Embryonic facial prominence (tissue), 1 donor: ENCODE results near the gene KCNK5.

Experiments
- DNase-seq: peaks from one replicate; pipeline ENCODE4 v3.0.0-alpha.2; 2016; ENCODE audit errors: extremely low spot score

The KCNK5 gene

GRCh38 chr6:39240155-39240757, 11.0 kb upstream of the KCNK5 start:
- DNase-seq, result no peak

- no peak for DNase-seq
Measured at GRCh38 chr6:39239527-39240154, 10.4 kb upstream of the KCNK5 start.

DNA sequence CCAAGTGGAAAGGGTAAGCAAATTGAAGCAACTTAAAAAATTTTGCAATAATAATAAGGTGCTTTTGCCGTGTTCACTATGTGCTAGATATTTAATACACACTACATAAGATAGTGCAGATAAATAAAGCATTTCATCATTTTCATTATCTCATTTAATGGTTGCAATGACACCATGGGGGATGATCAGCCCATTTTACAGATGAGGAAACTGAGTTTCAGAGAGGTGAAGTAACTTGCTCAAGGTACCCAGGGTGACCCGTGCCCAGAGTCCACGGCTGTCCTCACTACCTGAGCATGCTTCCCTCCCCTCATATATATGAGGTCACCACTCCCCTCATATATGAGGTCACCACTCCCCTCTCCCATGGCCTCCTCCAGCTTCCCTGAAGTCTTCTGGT, 7.5 kb upstream of the KCNK5 start:
- DNase-seq, result no peak

DNA sequence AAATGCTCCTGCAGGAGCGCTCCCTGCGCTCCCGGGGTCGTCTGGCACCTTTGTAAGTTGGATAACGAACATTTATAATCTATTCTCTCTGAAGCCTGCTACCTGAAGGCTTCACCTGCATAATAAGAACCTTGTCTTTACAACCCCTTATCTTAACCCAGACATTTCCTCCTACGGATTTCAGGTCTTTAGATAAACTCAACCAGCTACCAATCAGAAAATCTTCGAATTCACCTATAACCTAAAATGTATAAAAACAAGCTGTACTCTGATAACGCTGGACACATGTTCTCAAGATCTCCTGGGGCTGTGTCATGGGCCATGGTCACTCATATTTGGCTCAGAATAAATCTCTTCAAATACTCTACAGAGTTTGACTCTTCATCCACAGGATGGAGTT, 4.1 kb upstream of the KCNK5 start:
- no peak for DNase-seq

DNA sequence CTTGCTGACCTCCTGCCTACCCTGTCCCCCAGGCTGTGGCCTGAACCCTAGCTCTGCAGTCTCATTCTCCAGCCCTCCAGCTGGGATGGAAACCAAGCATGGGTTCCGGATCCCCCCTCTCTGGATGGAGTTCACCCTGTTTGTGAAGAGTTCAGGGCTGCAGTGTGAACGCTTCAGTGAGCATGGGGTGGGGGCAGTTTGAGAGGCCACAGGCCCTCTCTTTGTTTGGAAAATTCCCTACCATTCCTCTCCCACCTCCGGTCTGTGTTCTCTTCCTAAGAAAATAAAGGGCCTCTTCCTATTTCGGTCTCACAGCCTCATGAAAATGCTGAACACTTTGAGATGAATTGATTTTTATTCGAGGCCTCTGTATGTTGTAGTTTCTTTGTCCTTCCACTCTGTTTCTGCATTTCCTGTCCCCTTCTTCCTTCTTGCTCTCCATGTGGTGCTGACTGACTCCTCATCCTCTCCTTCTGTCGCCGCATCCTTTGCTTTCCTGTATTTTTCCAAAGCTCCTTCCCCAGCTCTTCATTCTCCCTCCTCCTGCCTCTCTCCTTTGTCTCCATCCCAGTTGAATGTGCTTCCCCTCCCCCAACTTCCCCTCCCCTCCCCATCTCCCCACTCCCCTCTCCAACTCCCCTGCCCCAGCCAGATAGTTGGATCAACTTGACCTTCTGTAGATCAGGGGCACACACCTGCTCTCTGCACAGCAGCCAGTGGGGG, 2.4 kb upstream of the KCNK5 start:
- no peak for DNase-seq

DNA sequence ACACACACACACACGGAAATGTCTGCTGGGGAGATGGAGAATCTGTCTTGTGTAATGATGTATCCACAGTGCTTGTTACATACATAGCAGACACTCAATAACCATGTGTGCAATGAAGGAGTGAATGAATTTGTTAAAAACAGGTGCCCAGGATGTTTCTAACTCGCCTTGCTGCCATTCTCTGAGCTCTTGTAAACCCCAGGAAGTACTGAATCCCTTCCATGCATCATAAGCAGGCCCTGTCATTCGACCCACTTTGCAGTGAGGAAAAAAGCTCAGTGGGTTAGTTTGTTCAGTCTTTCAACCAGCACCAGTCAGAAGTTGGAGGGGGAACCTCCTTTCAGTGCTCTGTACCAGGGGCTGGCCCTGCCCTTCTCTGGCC, 1.4 kb upstream of the KCNK5 start:
- DNase-seq, result no peak

DNA sequence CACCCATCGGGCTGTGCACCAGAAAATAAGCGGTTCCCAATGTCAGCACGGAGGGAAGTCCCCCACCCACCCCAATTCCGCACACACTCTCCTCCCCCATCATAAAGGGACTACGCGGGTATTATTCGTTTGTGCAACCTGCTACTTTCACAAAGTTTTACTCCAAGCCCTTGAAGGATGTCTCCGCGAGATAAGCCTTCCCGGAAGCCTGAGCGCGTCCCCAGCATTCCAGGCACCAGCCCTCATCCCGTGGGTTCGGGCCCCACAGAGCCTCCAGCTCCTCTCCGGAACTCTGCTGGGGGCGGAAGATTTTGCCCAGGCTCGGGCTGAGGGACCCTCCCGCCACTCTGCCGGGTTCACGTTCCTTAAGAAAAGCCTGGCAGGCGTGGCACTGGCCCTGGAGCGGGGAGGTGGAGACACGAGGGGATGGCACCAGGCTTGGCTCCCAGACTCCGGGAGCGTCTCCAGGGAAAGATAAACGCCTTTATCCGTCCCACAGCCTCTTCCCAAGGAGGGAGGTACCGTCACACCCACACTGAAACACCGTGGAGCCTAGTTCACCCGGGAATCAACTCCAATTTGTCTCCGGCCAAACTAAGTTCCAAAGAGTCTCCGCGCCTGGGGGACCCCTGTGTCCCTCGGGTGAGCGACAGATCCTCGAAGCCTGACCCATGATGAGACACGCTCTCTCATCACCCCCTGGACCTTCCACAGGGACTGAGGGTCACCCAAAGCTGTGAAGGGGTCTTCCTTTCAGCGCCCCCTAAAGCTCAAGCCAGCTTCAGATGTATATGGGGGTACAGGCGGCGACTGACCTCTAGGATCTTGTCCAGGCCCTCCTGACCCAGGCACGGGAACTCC, 934 bp downstream of the KCNK5 start:
- no peak for DNase-seq

- no peak for DNase-seq
Measured at GRCh38 chr6:39227476-39227875, 1.8 kb downstream of the KCNK5 start.

DNA sequence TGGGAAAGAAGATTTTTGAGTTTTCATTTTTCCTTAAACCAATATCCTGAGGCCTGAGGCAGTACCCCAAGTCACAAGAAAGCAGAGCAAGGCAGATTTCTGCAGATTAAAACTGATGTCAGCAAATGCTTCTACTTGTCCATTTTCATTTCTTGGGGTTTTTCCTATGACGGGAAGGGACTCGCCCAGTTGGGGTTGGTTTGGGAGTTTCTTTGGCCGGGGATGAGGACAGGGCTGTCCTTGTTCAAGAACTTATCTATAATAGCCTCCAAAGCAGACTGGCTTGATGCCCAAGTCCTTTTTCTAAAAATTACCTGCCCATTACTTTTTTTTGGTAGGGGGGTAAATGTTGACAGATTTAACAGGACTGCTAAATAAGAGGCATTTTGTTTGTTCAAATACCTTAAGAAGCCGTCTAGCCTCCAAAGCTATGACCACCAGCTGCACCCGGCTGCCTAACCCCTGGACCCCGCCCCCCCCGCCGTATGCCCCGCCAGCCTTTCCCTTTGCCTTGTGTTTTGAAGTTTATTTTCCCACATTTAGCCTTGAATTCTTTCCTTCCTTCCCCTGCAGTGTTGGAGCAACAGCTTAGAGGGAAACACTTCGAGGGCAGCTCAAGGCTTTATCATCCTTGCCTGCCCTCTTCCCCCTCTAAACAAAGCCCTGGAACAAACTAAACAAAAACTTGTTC, 2.5 kb downstream of the KCNK5 start:
- DNase-seq, result no peak

DNA sequence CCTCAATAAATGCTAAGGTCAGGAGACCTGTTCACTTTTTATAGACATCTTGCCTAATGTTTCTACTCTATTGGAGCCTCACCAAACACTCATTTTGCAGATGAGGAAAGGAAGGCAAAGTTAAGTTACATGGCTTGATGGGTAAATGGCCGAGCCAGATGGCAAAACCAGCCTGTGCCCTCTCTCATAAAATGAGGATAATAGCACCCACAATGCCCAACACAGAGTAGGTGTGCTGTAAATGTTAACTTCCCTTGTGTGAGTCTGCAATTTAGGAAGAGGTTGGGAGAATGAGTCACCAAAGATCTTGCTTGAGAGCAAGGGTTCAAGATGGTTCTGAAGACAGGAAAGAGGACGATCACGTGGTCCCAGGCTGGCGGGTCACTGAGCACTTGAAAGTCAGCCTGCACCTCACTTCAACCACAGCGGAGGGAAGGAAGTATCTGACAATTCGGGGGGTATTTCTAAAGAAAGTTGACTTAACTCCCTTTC, 3.3 kb downstream of the KCNK5 start:
- DNase-seq, result no peak

- DNase-seq, result no peak
Measured at GRCh38 chr6:39225543-39225942, 3.7 kb downstream of the KCNK5 start.

- DNase-seq, result no peak
Measured at GRCh38 chr6:39224523-39225182, 4.6 kb downstream of the KCNK5 start.

- no peak for DNase-seq
Measured at GRCh38 chr6:39224011-39224410, 5.3 kb downstream of the KCNK5 start.

DNA sequence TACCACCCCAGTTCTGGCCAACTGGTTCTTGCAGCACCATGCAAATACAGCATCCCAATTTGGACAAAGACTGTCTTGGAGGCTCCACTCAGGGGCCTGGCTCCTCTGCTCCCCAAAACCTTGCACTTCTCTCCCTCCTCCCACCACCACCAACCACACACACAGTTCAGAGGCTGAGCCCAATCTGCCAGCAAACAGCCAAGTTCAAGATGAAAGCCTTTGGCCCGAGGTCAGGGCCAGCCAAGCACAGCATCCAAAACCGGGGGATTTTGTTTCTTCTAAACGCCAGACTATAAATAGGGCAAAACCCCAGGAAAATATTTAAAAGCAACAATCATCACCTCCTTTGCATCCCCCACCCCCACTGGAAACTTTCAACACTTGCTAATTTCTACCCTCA, 5.7 kb downstream of the KCNK5 start:
- DNase-seq, result no peak

GRCh38 chr6:39223061-39223460, 6.2 kb downstream of the KCNK5 start:
- DNase-seq, result no peak

DNA sequence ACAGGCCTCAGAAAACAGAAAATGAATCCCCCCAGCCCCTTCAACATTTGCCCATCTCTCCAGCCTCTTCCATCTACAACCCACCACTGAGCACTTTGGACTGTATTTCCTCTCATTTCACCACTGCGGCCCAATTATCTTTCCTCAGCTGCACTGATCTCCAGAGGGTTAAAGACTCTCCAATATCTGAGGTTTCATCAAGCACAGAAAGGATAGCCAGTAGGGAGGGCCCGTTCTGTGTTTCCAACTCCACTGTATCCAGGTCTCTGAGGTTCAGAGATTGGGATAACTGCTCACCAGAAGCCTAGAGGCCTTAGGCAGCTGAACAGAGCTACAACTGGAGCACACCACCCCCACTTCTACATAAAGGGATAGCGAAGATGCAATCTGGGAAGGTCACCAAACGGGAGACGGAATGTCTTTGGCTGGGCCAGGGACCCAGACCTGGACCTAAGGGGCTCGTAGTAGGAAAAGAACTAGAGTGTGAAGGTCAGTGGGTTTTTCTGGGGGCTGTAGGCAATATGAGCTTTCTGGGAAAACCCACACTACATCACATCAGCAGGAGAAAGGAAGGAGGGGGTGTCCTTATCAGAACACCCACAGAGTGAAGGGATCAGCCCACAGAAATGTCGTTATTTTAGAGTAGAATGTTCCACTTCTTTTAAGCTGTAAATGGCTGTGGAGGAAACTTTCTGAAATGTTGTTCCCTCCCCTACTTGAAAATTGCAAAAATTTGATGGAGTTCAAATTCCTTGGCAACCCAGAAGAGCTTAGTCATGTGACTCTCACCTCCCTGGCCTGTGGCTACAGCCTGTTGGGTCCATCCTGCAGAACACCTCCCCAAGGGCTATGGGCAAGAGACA, 7.3 kb downstream of the KCNK5 start:
- no peak for DNase-seq

- DNase-seq, result no peak
Measured at GRCh38 chr6:39221115-39221514, 8.2 kb downstream of the KCNK5 start.

GRCh38 chr6:39218868-39219567, 10.3 kb downstream of the KCNK5 start:
- DNase-seq, result no peak

DNA sequence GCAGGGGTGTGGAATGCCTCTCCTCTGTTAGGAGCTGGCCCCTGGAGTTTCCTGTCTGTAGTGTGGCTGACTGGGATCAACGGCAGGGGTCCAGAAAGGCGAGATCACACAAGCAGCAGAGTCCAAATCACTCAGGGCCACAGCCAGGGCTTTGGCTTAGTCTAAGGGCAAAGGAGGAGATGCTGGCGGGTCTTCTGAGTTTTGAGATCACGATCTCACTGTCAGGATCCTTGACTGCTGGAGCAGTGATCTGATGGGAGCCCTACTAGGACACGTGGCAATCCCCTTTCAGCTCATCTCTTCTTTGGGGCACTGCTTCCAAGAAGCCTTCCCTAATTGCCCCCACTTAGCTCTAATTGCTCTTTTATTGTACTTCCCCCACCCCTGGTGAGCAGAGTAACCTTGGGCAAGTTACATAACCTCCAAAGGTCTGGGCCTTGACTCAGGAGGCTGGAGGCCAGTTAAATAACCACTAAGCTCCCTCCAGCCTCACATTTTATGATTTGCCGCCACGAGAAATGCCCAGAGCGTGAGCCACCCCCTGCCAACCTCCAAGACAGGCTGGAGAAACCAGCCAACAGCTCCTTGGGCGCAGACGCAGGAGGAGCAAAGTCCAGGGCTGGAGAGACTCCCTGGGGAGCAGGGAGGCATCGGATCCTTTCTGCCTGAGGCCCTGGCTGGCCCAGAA, 12.0 kb downstream of the KCNK5 start:
- DNase-seq, result no peak
